OCI-LY1 (cell line): ENCODE results near the gene PCDHGA10.

Source experiments
- H2AFZ ChIP-seq: fragments of 200-600 bp; sonication (generic), shearing (Covaris generic); 2 replicates; pipeline ENCODE4 v1.6.0; 2014; ENCODE audit warnings: antibody characterized with exemption, mild to moderate bottlenecking, low read length
- H3F3A ChIP-seq: fragments of 200-600 bp; sonication (generic), shearing (Covaris generic); 2 replicates; pipeline ENCODE4 v1.6.0; 2014; ENCODE audit warnings: mild to moderate bottlenecking, antibody characterized with exemption, low read length, moderate library complexity; ENCODE audit not compliant: insufficient read depth
- H3K27ac ChIP-seq: fragments of 200-600 bp; sonication (generic); 2 replicates; pipeline ENCODE4 v1.5.1; 2014; ENCODE audit warnings: low read length, mixed run types, mild to moderate bottlenecking, low read depth; ENCODE audit not compliant: poor library complexity, severe bottlenecking
- H3K27me3 ChIP-seq: fragments of 200-600 bp; sonication (generic); 2 replicates; pipeline ENCODE4 v1.6.0; 2014; ENCODE audit warnings: antibody characterized with exemption, mild to moderate bottlenecking, low read length, moderate library complexity; ENCODE audit not compliant: insufficient read depth
- H3K36me3 ChIP-seq: fragments of 200-600 bp; sonication (generic); 2 replicates; pipeline ENCODE4 v1.6.1; 2014; ENCODE audit warnings: mild to moderate bottlenecking, antibody characterized with exemption, low read length, moderate library complexity, mixed read lengths; ENCODE audit not compliant: insufficient read depth
- H3K4me1 ChIP-seq: fragments of 200-600 bp; sonication (generic); 2 replicates; pipeline ENCODE4 v1.5.1; 2014; ENCODE audit warnings: mild to moderate bottlenecking, low read length, moderate library complexity; ENCODE audit not compliant: insufficient read depth, severe bottlenecking
- H3K4me2 ChIP-seq: fragments of 200-600 bp; sonication (generic), shearing (Covaris generic); 2 replicates; pipeline ENCODE4 v1.6.1; 2014; ENCODE audit warnings: low read length
- H3K4me3 ChIP-seq: fragments of 200-600 bp; sonication (generic); 2 replicates; pipeline ENCODE4 v1.5.1; 2014; ENCODE audit warnings: low read length, low read depth, mild to moderate bottlenecking, mixed read lengths; ENCODE audit not compliant: poor library complexity, severe bottlenecking
- H3K79me2 ChIP-seq: fragments of 200-600 bp; shearing (Covaris generic); 2 replicates; pipeline ENCODE4 v1.6.1; 2016; ENCODE audit warnings: mixed run types, low read length, mixed read lengths; ENCODE audit not compliant: insufficient read depth
- H3K9ac ChIP-seq: fragments of 200-600 bp; sonication (generic), shearing (Covaris generic); 2 replicates; pipeline ENCODE4 v1.6.1; 2014; ENCODE audit warnings: mild to moderate bottlenecking, low read length, mixed read lengths
- H3K9me2 ChIP-seq: fragments of 200-600 bp; sonication (generic), shearing (Covaris generic); 2 replicates; pipeline ENCODE4 v1.6.1; 2014; ENCODE audit warnings: low read depth, mild to moderate bottlenecking, low read length, mixed read lengths
- H3K9me3 ChIP-seq: fragments of 200-600 bp; shearing (Covaris generic); 2 replicates; pipeline ENCODE4 v1.6.1; 2014; ENCODE audit warnings: low read length, mixed read lengths
- H4K20me1 ChIP-seq: fragments of 200-600 bp; sonication (generic), shearing (Covaris generic); 2 replicates; pipeline ENCODE4 v1.6.0; 2016; ENCODE audit warnings: mild to moderate bottlenecking, low read length; ENCODE audit not compliant: insufficient read depth
- EZH2 ChIP-seq: fragments of 200-600 bp; sonication (generic), shearing (Covaris generic); IDR thresholded peaks from 2 replicates; pipeline ENCODE4 v1.8.0; 2017; ENCODE audit warnings: borderline replicate concordance, mixed run types, mild to moderate bottlenecking, antibody characterized with exemption, low read length, moderate library complexity, mixed read lengths
- TF ChIP-seq, protein P1 (sequence below): fragments of 200-600 bp; sonication (generic), shearing (Covaris generic); IDR thresholded peaks from 2 replicates; pipeline ENCODE4 v1.5.1; 2017; ENCODE audit warnings: mild to moderate bottlenecking, antibody characterized with exemption, low read length, moderate library complexity, mixed read lengths

PCDHGA10 gene

DNA sequence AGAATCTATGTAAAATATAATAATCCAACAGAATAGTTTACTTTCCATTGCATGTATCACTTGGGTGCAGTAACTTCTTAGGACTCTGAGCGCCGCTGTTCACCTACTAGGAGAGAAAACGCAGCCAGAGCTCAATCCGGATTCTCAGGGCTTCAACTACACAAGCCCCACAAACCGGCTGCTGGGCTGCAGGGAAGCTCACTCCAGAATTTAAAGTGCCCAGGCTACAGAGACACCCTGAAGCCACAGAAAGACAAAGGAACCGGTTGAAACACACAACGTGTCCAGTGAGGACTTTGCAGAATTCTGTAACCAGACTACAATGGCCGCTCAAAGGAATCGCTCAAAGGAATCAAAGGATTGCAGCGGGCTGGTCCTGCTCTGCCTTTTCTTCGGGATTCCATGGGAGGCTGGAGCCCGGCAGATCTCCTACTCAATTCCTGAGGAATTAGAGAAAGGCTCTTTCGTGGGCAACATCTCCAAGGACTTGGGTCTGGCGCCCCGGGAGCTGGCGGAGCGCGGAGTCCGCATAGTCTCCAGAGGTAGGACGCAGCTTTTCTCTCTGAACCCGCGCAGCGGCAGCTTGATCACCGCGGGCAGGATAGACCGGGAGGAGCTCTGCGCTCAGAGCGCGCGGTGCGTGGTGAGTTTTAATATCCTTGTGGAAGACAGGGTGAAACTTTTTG lies at the start of gene PCDHGA10:
TSS of gene PCDHGA10 (plus strand) at position 134 of the 686 bp plus-strand sequence. CDS start at position 323, 189 bp downstream.
- H3K9ac ChIP-seq: peak within 1 kb of the TSS; percentile 79
- H3K27ac ChIP-seq: no peak within 1 kb of the TSS
- no peaks in the 10 kb centered on the region for H3K9me2 ChIP-seq

DNA sequence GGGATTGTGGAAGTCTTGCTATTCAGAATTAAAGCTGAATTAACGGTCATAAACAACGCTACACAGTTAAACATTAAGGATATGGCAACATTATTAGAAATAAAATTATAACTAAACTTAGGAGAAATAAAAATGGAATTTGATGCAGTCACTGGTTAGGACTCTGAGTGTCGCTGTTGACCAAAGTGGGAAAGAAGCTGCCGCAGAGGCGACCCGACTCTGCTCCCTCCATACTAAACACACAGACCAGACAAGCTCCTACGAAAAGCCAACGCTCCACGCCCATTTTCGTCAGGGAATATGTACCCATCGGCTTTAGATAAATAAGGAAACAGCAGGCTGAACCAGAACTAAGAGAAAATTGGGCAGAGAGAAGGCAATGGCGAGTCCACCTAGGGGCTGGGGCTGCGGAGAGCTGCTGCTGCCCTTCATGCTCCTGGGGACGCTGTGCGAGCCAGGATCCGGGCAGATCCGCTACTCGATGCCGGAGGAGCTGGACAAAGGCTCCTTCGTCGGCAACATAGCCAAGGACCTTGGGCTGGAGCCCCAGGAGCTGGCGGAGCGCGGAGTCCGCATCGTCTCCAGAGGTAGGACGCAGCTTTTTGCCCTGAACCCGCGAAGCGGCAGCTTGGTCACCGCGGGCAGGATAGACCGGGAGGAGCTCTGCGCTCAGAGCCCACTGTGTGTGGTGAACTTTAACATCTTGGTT lies 48.7 kb upstream of the PCDHGA10 start, which contains the start of gene PCDHGA5:
TSS of gene PCDHGA5 (plus strand) at position 211 of the 709 bp plus-strand sequence. CDS start at position 380, 169 bp downstream.
- no peaks in the 10 kb centered on the region for H3K9me2 ChIP-seq
- H3K4me3 ChIP-seq: no peak within 1 kb of the TSS
- no peak within 1 kb of the TSS for H3K27ac ChIP-seq

More for the DNA sequence above, at the start of gene PCDHGA10:
- TF ChIP-seq, protein P1, sequence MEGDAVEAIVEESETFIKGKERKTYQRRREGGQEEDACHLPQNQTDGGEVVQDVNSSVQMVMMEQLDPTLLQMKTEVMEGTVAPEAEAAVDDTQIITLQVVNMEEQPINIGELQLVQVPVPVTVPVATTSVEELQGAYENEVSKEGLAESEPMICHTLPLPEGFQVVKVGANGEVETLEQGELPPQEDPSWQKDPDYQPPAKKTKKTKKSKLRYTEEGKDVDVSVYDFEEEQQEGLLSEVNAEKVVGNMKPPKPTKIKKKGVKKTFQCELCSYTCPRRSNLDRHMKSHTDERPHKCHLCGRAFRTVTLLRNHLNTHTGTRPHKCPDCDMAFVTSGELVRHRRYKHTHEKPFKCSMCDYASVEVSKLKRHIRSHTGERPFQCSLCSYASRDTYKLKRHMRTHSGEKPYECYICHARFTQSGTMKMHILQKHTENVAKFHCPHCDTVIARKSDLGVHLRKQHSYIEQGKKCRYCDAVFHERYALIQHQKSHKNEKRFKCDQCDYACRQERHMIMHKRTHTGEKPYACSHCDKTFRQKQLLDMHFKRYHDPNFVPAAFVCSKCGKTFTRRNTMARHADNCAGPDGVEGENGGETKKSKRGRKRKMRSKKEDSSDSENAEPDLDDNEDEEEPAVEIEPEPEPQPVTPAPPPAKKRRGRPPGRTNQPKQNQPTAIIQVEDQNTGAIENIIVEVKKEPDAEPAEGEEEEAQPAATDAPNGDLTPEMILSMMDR: peak; percentile 89
- no peak for TF ChIP-seq EZH2
- H3K4me2 ChIP-seq: peak within 1 kb of the TSS; percentile 96
- H2AFZ ChIP-seq: peak within 1 kb of the TSS; percentile 92
- no peaks in the 10 kb centered on the region for H4K20me1 ChIP-seq
- peak within 1 kb of the TSS; percentile 78 for H3K4me3 ChIP-seq
- H3K4me1 ChIP-seq: peaks cover 6% of the 10 kb centered on the region
- no peaks in the 10 kb centered on the region for H3K27me3 ChIP-seq
- no peaks in the 10 kb centered on the region for H3K36me3 ChIP-seq
- no peaks in the 10 kb centered on the region for H3F3A ChIP-seq
- no peaks in the 10 kb centered on the region for H3K79me2 ChIP-seq
- 0 out of 2 replicates have a peak, but pooled peaks cover 5% of the 10 kb centered on the region for H3K9me3 ChIP-seq

GRCh38 chr5:141366016-141366896 lies 46.5 kb upstream of the PCDHGA10 start:
- no peak overlapping the region for H3K4me2 ChIP-seq
- H3K4me1 ChIP-seq: no peaks in the 10 kb centered on the region
- H3K9me3 ChIP-seq: peaks cover 32% of the 10 kb centered on the region
- no peaks in the 10 kb centered on the region for H3K9me2 ChIP-seq
- no peaks in the 10 kb centered on the region for H3F3A ChIP-seq
- no peak overlapping the region for H3K4me3 ChIP-seq
- no peaks in the 10 kb centered on the region for H3K27me3 ChIP-seq
- no peak overlapping the region for H3K9ac ChIP-seq
- H2AFZ ChIP-seq: no peak overlapping the region
- no peaks in the 10 kb centered on the region for H4K20me1 ChIP-seq
- no peak overlapping the region for H3K27ac ChIP-seq
- H3K36me3 ChIP-seq: no peaks in the 10 kb centered on the region
- H3K79me2 ChIP-seq: no peaks in the 10 kb centered on the region
- TF ChIP-seq, protein P1: no peak
- no peak for TF ChIP-seq EZH2

More for the DNA sequence above, 48.7 kb upstream of the PCDHGA10 start, which contains the start of gene PCDHGA5:
- H3K9me3 ChIP-seq: peaks cover 37% of the 10 kb centered on the region
- no peak within 1 kb of the TSS for H3K4me2 ChIP-seq
- no peaks in the 10 kb centered on the region for H4K20me1 ChIP-seq
- no peaks in the 10 kb centered on the region for H3K36me3 ChIP-seq
- TF ChIP-seq, protein P1: no peak
- TF ChIP-seq EZH2: no peak
- no peak within 1 kb of the TSS for H3K9ac ChIP-seq
- H3K79me2 ChIP-seq: no peaks in the 10 kb centered on the region
- no peak within 1 kb of the TSS for H2AFZ ChIP-seq
- H3K27me3 ChIP-seq: no peaks in the 10 kb centered on the region
- H3F3A ChIP-seq: no peaks in the 10 kb centered on the region
- H3K4me1 ChIP-seq: no peaks in the 10 kb centered on the region
